Spinal cord (tissue), 10 donors: Measurements from ENCODE around the gene RSBN1. TPM values are rescaled to one million over a fixed set of nuclear protein-coding genes. Genes with fewer than 3 reads are reported as not detected.

Source experiments
- DNase-seq, 6 donors: peaks; one replicate each; pipeline versions ENCODE4 v3.0.0 to v3.0.0-alpha.2; 2013 to 2015; ENCODE audit warnings: low spot score in 6 of 6, low read depth in 4 of 6
- H3K27ac ChIP-seq: one replicate; pipeline ENCODE4 v1.5.1; 2013; ENCODE audit warnings: low read depth, low read length, control low read depth
- H3K27me3 ChIP-seq: one replicate; pipeline ENCODE4 v1.6.1; 2013; ENCODE audit warnings: low read length; ENCODE audit not compliant: control insufficient read depth, insufficient read depth
- H3K36me3 ChIP-seq: one replicate; pipeline ENCODE4 v1.6.1; 2013; ENCODE audit warnings: low read length; ENCODE audit not compliant: control insufficient read depth, insufficient read depth
- H3K4me1 ChIP-seq: one replicate; pipeline ENCODE4 v1.6.1; 2013; ENCODE audit warnings: low read length; ENCODE audit not compliant: control insufficient read depth, insufficient read depth
- H3K4me3 ChIP-seq: one replicate; pipeline ENCODE4 v1.5.1; 2013; ENCODE audit warnings: low read depth, low read length, control low read depth
- H3K9me3 ChIP-seq: one replicate; pipeline ENCODE4 v1.6.1; 2013; ENCODE audit warnings: low read length; ENCODE audit not compliant: control insufficient read depth, insufficient read depth
- WGBS: methylation state at CpG from one replicate; pipeline ENCODE4 v1.1.5; 2013; ENCODE audit warnings: missing lambda C conversion rate; ENCODE audit not compliant: insufficient coverage; 5-methylcytosine and 5-hydroxymethylcytosine counted together
- polyA plus RNA-seq, 2 donors: library from polyadenylated mRNA; unstranded; fragments of 120-200 nt; gene quantifications; one replicate each; pipeline ENCODE4 v1.2.1, GENCODE V29; 2013; ENCODE audit not compliant: insufficient read length in 2 of 2
- total RNA-seq, 2 donors: library from RNA; depleted of rRNA in 1 of 2; stranded (reverse); fragments of 120-200 nt in 1 of 2; fragments of >200 nt in 1 of 2; gene quantifications; one replicate each; pipeline versions ENCODE4 v1.2.3 to v1.2.4, GENCODE V29; 2013 to 2014
- donor health status: healthy.

Gene RSBN1
- total and polyA plus RNA-seq, 4 donors, result 17.4 to 33.5 (median 23.1) TPM

DNA sequence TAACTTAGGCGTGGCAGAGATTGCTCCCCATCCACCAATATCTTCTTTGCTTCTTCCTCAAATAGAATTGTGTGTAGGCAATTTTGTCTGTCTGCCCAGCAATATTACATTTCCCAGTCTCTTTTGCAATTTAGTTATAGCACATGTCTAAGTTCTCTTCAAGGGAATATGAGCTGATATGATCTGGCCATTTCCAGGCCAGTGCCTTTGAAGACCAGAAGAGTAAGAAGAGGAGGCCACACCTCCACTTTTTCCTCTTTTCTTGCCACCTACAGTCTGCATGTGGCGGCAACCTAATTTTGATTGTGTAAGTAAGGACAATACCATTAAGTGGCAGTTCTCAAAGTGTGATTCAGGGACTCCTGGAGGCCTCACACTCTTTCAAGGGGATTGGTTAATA, 6.3 kb upstream of the RSBN1 start:
- Histone ChIP-seq H3K36me3 (no peaks in the 10 kb centered on the region), H3K27ac (no peak overlapping the region), H3K4me1 (no peaks in the 10 kb centered on the region), H3K4me3 (no peak overlapping the region), H3K9me3 (no peaks in the 10 kb centered on the region), H3K27me3 (no peaks in the 10 kb centered on the region)
- DNase-seq, result no peak
- WGBS, result no CpG with 5 or more reads among the region's 2 CpGs

DNA sequence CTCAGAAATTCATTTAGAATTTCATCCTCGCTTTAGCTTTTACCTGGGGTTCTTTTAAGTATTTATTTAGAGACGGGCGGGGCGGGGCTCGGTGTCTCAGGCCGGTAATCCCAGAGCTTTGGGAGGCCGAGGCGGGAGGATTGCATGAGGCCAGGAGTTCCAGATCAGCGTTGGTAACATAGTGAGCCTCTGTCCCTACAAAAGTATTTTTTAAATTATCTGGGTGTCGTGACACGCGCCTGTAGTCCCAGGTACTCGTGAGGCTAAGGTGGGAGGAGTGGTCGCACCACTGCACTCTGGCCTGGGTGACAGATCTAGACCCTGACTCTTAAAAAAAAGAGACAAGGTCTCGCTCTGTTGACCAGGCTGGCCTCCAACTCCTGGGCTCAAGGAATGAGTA, 942 bp upstream of the RSBN1 start:
- Histone ChIP-seq H3K9me3 (no peaks in the 10 kb centered on the region), H3K4me1 (peaks cover 6% of the 10 kb centered on the region), H3K36me3 (no peaks in the 10 kb centered on the region), H3K27me3 (no peaks in the 10 kb centered on the region), H3K27ac (no peak overlapping the region), H3K4me3 (no peak overlapping the region)
- WGBS, result 98% methylated on average over 13 of the region's 15 CpGs
- no peak for DNase-seq

- Histone ChIP-seq H3K27me3 (no peaks in the 10 kb centered on the region), H3K9me3 (no peaks in the 10 kb centered on the region), H3K36me3 (no peaks in the 10 kb centered on the region), H3K4me1 (peaks cover 6% of the 10 kb centered on the region), H3K4me3 (peak overlapping the region; percentile 91), H3K27ac (peak overlapping the region; percentile 94)
- WGBS, result 20% methylated on average over 5 of the region's 13 CpGs
- no peak for DNase-seq
These were observed 422 bp upstream of the RSBN1 start for GRCh38 chr1:113812661-113813135.

- WGBS, result 0% methylated on average over 26 of the region's 29 CpGs
- Histone ChIP-seq H3K9me3 (no peaks in the 10 kb centered on the region), H3K36me3 (no peaks in the 10 kb centered on the region), H3K4me1 (peaks cover 6% of the 10 kb centered on the region), H3K27ac (peak overlapping the region; percentile 94), H3K27me3 (no peaks in the 10 kb centered on the region), H3K4me3 (peak overlapping the region; percentile 91)
- DNase-seq, result peak in 2 of 6 donors; percentile 3 to 44
These were observed 954 bp downstream of the RSBN1 start for GRCh38 chr1:113811156-113811887.

- peaks cover 6% of the 10 kb centered on the region for H3K4me1 ChIP-seq
- no peaks in the 10 kb centered on the region for H3K36me3 ChIP-seq
- no peak overlapping the region for H3K27ac ChIP-seq
- DNase-seq, result no peak
- no CpG with 5 or more reads among the region's 5 CpGs for WGBS
- H3K9me3 ChIP-seq, result no peaks in the 10 kb centered on the region
- peak overlapping the region; percentile 91 for H3K4me3 ChIP-seq
- H3K27me3 ChIP-seq, result no peaks in the 10 kb centered on the region
These were observed 2.3 kb downstream of the RSBN1 start for GRCh38 chr1:113809670-113810602.

DNA sequence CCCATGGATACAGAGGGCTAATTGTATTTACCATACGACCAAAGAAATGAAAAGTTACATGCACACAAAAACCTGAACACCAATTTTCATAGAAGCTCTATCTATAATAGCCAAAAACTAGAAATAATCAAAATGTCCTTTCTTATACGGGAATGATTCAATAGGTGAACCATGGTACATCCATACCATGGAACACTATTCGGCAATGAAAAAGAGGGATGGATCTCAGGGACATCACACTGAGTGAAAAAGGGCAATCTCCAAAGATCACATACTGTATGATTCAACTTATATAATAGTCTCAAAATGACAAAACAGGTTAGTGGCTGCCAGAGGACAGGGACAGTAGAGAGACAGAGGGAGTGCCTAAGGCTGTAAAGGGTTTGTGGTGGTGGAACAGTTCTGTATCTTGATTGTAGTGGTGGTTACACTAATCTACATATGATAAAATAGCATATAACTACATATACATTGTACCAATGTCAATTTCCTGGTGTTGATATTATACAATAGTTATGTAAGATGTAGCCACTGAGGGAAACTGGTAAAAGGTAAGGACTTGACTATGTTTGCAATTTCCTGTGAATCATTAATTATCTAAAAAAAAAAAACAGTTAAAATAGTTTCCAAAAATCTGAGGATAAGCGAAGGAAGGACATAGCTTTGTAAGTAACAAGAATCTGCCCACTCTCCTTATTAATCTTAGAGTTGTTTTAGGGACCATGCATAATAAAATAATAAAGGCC, 3.7 kb downstream of the RSBN1 start:
- Histone ChIP-seq H3K27ac (no peak overlapping the region), H3K27me3 (no peaks in the 10 kb centered on the region), H3K4me1 (peaks cover 6% of the 10 kb centered on the region), H3K36me3 (no peaks in the 10 kb centered on the region), H3K4me3 (no peak overlapping the region), H3K9me3 (no peaks in the 10 kb centered on the region)
- no peak for DNase-seq
- WGBS, result no CpG with 5 or more reads among the region's 4 CpGs

- H3K4me3 ChIP-seq, result no peak overlapping the region
- H3K9me3 ChIP-seq, result no peaks in the 10 kb centered on the region
- H3K27ac ChIP-seq, result no peak overlapping the region
- H3K27me3 ChIP-seq, result no peaks in the 10 kb centered on the region
- H3K36me3 ChIP-seq, result no peaks in the 10 kb centered on the region
- WGBS, result 73% methylated on average over 2 of the region's 4 CpGs
- no peaks in the 10 kb centered on the region for H3K4me1 ChIP-seq
- DNase-seq, result peak in 1 of 6 donors; percentile 28
These were observed 6.6 kb downstream of the RSBN1 start for GRCh38 chr1:113805639-113806038.

DNA sequence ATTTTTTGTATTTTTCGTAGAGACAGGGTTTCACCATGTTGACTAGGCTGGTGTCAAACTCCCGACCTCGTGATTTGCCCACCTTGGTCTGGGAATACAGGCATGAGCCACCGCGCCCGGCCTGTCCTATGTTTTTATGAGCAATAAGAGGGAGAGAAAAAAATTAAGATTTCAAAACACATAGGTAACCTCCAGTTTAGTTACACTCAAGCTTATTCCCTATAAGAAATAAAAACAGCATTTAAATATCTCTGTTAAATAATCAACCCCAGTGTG, 7.1 kb downstream of the RSBN1 start:
- H3K4me3 ChIP-seq, result no peak overlapping the region
- no peaks in the 10 kb centered on the region for H3K9me3 ChIP-seq
- H3K27ac ChIP-seq, result no peak overlapping the region
- 80% methylated on average over 1 of the region's 6 CpGs for WGBS
- H3K36me3 ChIP-seq, result no peaks in the 10 kb centered on the region
- H3K27me3 ChIP-seq, result no peaks in the 10 kb centered on the region
- H3K4me1 ChIP-seq, result no peaks in the 10 kb centered on the region
- DNase-seq, result no peak

DNA sequence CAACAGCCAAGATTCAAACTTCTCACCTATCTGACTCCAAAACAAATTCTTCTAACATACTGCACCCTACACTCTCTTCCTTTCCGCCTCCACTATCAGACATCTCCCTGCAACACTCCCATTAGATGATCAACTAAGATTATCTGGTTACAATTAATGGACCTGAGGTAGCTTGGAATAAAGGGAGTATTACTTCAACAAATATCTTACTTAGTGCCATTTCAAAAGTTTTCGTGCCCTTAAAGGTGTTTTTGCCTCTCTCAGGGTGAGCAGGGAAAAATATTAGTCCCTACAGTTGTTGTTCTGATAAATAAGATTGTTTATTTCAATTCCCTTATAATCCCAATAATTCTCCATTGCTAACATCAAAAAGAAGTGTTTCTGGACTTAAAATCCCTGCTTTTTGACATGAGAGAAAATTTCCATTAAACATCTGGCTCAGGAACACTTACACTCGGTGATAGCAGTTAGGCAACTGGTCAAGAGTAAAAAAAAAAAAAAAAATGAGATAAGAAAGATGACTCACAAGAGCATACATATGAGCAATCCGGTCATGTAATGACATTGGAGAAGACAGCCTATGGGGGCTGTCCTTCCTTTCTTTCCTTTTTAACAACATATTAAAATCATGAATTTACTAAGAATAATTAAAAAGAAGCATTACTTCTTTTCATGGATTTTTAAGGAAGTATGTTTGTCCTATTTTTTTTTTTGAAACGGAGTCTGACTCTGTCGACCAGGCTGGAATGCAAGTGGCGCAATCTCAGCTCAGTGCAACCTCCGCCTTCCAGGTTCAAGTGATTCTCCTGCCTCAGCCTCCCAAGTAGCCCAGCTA, 7.6 kb downstream of the RSBN1 start:
- no peak for DNase-seq
- 86% methylated on average over 3 of the region's 8 CpGs for WGBS
- H3K4me1 ChIP-seq, result no peaks in the 10 kb centered on the region

More for the DNA sequence above, 7.6 kb downstream of the RSBN1 start:
- no peak overlapping the region for H3K27ac ChIP-seq
- no peaks in the 10 kb centered on the region for H3K27me3 ChIP-seq
- H3K36me3 ChIP-seq, result no peaks in the 10 kb centered on the region
- H3K9me3 ChIP-seq, result no peaks in the 10 kb centered on the region
- H3K4me3 ChIP-seq, result no peak overlapping the region
